Ectodermal cell (in vitro differentiated cells): ENCODE measurements around the gene SIL1.
"Not testable (repeated sequence)": the region's sequence is repeated elsewhere in the genome, so short reads cannot be mapped to it uniquely, and the experiment has no call there.

ENCODE experiments used
- H3K27ac ChIP-seq: 2 replicates; pipeline ENCODE4 v1.7.0; 2013; ENCODE audit warnings: mild to moderate bottlenecking, low read depth, low read length; ENCODE audit not compliant: insufficient read depth, poor library complexity, severe bottlenecking
- H3K27me3 ChIP-seq: 2 replicates; pipeline ENCODE4 v1.7.0; 2013; ENCODE audit warnings: mild to moderate bottlenecking, low read length; ENCODE audit not compliant: insufficient read depth, control insufficient read depth, poor library complexity, severe bottlenecking
- H3K36me3 ChIP-seq: one replicate; pipeline ENCODE4 v1.7.0; 2013; ENCODE audit warnings: low read length; ENCODE audit not compliant: control insufficient read depth, insufficient read depth
- H3K4me1 ChIP-seq: one replicate; pipeline ENCODE4 v1.7.0; 2013; ENCODE audit warnings: low read length; ENCODE audit not compliant: control insufficient read depth, insufficient read depth
- H3K4me3 ChIP-seq: 2 replicates; pipeline ENCODE4 v1.7.0; 2013; ENCODE audit warnings: low read depth, low read length, control low read depth; ENCODE audit not compliant: insufficient read depth
- H3K9me3 ChIP-seq: 2 replicates; pipeline ENCODE4 v1.7.0; 2013; ENCODE audit warnings: mild to moderate bottlenecking, low read length, moderate library complexity; ENCODE audit not compliant: control insufficient read depth
- WGBS, 2 experiments: methylation state at CpG; one replicate each; pipeline ENCODE4 v1.1.7; 2013; ENCODE audit warnings: missing lambda C conversion rate in 2 of 2; 5-methylcytosine and 5-hydroxymethylcytosine counted together

SIL1 gene

GRCh38 chr5:139061856-139062255 is 136.3 kb downstream of the SIL1 start:
- no peaks in the 10 kb centered on the region for H3K27me3 ChIP-seq
- no peaks in the 10 kb centered on the region for H3K9me3 ChIP-seq
- 34 to 37% methylated on average over 4 of the region's 4 CpGs for WGBS, 2 experiments
- no peak overlapping the region for H3K4me3 ChIP-seq
- no peaks in the 10 kb centered on the region for H3K36me3 ChIP-seq
- H3K27ac ChIP-seq: no peak overlapping the region
- H3K4me1 ChIP-seq: peaks cover 14% of the 10 kb centered on the region

GRCh38 chr5:139061274-139061673 is 136.9 kb downstream of the SIL1 start:
- no peaks in the 10 kb centered on the region for H3K9me3 ChIP-seq
- WGBS, 2 experiments: 75 to 76% methylated on average over 5 of the region's 5 CpGs

GRCh38 chr5:139058121-139058520 is 140.0 kb downstream of the SIL1 start:
- no peak overlapping the region for H3K4me3 ChIP-seq
- WGBS, 2 experiments: 100% methylated on average over 2 of the region's 2 CpGs
- H3K27me3 ChIP-seq: no peaks in the 10 kb centered on the region
- H3K9me3 ChIP-seq: no peaks in the 10 kb centered on the region
- H3K36me3 ChIP-seq: peaks cover 6% of the 10 kb centered on the region
- peaks cover 12% of the 10 kb centered on the region for H3K4me1 ChIP-seq
- no peak overlapping the region for H3K27ac ChIP-seq

More at GRCh38 chr5:139061274-139061673, 136.9 kb downstream of the SIL1 start:
- peaks cover 14% of the 10 kb centered on the region for H3K4me1 ChIP-seq
- H3K27me3 ChIP-seq: no peaks in the 10 kb centered on the region
- H3K27ac ChIP-seq: no peak overlapping the region
- H3K36me3 ChIP-seq: no peaks in the 10 kb centered on the region
- H3K4me3 ChIP-seq: no peak overlapping the region

GRCh38 chr5:139057045-139057939 is 140.9 kb downstream of the SIL1 start:
- H3K27ac ChIP-seq, H3K36me3 ChIP-seq, H3K27me3 ChIP-seq, H3K4me3 ChIP-seq, H3K9me3 ChIP-seq: not testable (repeated sequence)
- H3K4me1 ChIP-seq: peaks cover 12% of the 10 kb centered on the region
- 83 to 98% methylated on average over 2 to 3 of the region's 7 CpGs for WGBS, 2 experiments

GRCh38 chr5:139052975-139053374 is 145.2 kb downstream of the SIL1 start:
- H3K36me3 ChIP-seq: peaks cover 6% of the 10 kb centered on the region
- no peaks in the 10 kb centered on the region for H3K4me1 ChIP-seq
- H3K27me3 ChIP-seq: no peaks in the 10 kb centered on the region
- no peak overlapping the region for H3K4me3 ChIP-seq
- H3K9me3 ChIP-seq: no peaks in the 10 kb centered on the region
- no peak overlapping the region for H3K27ac ChIP-seq

GRCh38 chr5:139051392-139051791 is 146.8 kb downstream of the SIL1 start:
- no peak overlapping the region for H3K4me3 ChIP-seq
- no peaks in the 10 kb centered on the region for H3K9me3 ChIP-seq
- 89 to 90% methylated on average over 3 of the region's 3 CpGs for WGBS, 2 experiments
- H3K36me3 ChIP-seq: peaks cover 6% of the 10 kb centered on the region
- no peaks in the 10 kb centered on the region for H3K4me1 ChIP-seq
- no peak overlapping the region for H3K27ac ChIP-seq
- no peaks in the 10 kb centered on the region for H3K27me3 ChIP-seq

- H3K9me3 ChIP-seq: no peaks in the 10 kb centered on the region
- no peak overlapping the region for H3K27ac ChIP-seq
- peaks cover 6% of the 10 kb centered on the region for H3K36me3 ChIP-seq
- H3K4me3 ChIP-seq: no peak overlapping the region
- no peaks in the 10 kb centered on the region for H3K27me3 ChIP-seq
- H3K4me1 ChIP-seq: no peaks in the 10 kb centered on the region
Observed at GRCh38 chr5:139050432-139050831, 147.7 kb downstream of the SIL1 start.

GRCh38 chr5:139049780-139050179 is 148.4 kb downstream of the SIL1 start:
- Histone ChIP-seq H3K27ac (no peak overlapping the region), H3K4me3 (no peak overlapping the region), H3K27me3 (no peaks in the 10 kb centered on the region), H3K9me3 (no peaks in the 10 kb centered on the region), H3K4me1 (no peaks in the 10 kb centered on the region), H3K36me3 (peaks cover under 1% of the 10 kb centered on the region)
- 95 to 100% methylated on average over 1 of the region's 1 CpG for WGBS, 2 experiments

- Histone ChIP-seq H3K4me3 (no peak overlapping the region), H3K4me1 (no peaks in the 10 kb centered on the region), H3K27me3 (no peaks in the 10 kb centered on the region), H3K36me3 (no peaks in the 10 kb centered on the region), H3K9me3 (no peaks in the 10 kb centered on the region), H3K27ac (no peak overlapping the region)
Observed at GRCh38 chr5:139046551-139046950, 151.6 kb downstream of the SIL1 start.

GRCh38 chr5:139043157-139043905 is 154.8 kb downstream of the SIL1 start:
- Histone ChIP-seq H3K9me3 (no peaks in the 10 kb centered on the region), H3K4me3 (no peak overlapping the region), H3K4me1 (no peaks in the 10 kb centered on the region), H3K36me3 (no peaks in the 10 kb centered on the region), H3K27ac (no peak overlapping the region), H3K27me3 (no peaks in the 10 kb centered on the region)
- 94% methylated on average over 4 of the region's 4 CpGs for WGBS, 2 experiments
